ENCODE data around the gene DLEC1.

Gene DLEC1

GRCh38 chr3:38163841-38164642 is 125.0 kb downstream of the DLEC1 start:
- no peak for DNase-seq

DNA sequence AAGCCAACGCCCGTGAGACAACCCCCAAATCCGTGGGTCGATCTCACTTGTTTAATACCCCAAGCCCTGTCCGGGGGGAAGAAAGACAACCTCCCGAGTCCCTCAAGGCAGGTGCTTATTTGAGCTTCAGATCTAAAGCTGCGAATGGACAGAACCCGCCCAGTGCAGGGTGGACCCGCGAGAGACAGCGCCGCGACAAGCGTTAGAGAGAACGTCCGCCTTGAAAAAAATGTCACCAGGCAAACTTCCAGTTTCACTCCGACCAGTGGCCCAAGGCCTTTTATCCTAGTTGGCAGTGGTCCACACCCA is 125.6 kb downstream of the DLEC1 start:
- no peak for DNase-seq

DNA sequence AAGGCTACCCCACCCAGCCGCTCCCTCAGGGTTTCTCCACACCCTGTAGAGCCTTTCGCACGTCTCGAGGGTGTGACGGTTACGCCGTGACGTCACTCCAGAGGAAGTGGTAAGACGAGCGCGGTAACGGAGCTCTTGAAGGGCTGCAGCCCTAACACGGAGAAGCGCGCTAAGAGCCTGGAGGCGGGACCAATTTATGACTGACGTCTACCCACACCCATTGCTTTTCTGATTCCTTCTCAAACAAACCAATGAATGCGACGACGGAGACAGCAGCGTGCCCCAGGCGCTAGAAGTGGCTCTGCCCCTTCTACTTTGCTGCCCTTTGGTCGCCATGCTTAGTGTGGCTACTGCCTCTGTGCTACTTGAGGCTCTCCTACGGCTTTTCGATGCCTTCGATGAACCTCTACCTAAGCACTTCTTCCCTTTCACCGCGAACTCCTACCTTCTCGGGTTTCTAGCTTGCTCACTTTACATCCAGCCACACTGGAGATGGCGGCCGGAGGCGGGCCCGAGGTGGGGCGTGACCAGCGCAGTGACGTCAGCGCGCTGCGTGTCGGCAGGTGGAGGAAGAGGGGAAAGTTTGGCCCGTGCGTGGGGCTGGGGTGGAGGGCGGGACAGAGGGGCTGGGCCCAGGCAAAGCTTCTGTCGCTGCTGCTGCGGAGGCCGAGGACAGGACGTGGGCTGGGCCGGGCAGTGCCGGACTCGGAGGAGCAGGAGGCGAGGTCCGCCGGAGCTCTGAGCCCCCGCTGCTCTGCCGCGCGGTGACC is 126.1 kb downstream of the DLEC1 start, which contains the start of gene OXSR1:
Gene OXSR1 (plus strand): TSS at position 586 of the 770 bp plus-strand sequence. CDS start 340 bp downstream, outside the sequence.
- DNase-seq: peak; percentile 99

DNA sequence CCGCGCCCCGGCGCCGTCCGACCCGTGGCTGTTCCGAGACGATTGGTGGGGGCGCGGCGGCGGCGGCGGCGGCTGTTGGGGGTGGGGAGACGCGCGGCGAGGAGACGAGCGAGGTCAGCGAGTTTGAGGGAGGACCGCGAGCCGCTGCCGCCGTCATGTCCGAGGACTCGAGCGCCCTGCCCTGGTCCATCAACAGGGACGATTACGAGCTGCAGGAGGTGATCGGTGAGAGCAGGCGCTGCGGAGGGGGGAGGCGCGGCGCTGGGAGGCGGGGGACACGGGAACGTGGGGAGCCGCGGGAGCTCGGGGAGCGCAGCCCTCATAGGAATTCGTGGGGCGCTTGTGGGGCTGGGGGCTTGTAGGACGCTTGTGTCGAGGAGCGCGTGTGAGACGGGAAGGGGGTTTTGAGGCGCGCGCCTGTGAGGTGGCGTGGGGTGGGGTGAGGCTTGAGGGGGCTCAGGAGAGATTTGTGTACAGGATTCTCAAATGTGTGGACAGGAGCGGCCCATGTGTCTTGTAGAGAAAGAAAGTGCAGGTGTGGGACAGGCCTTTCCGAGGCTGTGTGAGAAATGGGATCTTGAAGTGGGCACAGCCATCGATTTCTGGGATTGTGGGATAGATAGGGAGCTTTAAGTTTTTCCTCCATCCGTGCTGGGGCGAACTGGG is 126.8 kb downstream of the DLEC1 start:
- DNase-seq: peak; percentile 14

- DNase-seq: no peak
Observed at GRCh38 chr3:38167591-38167990, 128.6 kb downstream of the DLEC1 start.

DNA sequence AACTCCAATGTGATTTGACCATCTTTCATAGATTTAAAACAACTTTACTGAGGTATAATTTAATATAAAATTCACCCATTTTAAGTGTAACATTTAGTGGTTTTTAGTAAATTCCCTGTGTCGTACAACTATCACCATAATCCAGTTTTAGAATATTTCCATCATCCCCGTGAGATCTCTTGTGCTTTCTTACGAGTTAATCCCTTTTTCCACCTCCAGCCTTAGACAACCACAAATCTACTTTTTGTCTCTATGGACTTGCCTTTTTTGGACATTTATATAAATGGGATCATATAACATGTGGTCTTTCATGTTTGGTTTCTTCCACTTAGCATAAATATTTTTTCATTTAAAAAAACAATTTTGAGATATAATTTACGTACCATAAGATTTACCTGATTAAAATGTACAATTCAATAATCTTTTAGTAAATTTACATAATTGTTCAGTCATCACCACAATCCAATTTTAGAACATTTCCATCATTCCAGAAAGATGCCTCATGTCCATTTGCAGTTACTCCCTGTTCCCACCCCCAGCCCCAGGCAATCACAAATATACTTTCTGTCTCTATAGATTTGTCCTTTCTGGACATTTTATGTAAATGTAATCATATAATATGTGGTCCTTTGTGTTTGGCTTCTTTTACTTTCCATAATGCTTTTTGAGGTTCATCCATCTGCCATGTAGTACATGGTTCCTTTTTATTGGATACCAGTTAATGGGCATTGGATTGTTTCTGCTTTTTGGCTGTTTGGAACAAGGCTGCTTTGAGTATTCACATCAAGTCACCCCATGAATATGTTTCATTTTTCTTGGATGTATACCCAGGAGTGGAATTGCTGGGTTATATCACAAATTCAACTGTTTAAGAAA is 129.4 kb downstream of the DLEC1 start:
- no peak for DNase-seq

DNA sequence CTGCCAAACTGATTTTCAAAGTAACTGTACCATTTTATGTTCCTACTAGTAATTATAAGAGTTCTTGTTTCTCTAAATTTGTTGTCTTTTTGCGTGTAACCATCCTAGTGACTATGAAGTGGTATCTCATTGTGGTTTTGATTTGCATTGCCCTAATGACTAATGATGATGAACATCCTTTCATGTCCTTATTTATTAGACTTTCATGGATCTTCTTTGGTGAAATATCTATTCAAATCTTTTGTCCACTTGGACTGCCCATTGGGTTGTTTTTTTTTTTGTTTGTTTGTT is 130.0 kb downstream of the DLEC1 start:
- DNase-seq: peak; percentile 26

DNA sequence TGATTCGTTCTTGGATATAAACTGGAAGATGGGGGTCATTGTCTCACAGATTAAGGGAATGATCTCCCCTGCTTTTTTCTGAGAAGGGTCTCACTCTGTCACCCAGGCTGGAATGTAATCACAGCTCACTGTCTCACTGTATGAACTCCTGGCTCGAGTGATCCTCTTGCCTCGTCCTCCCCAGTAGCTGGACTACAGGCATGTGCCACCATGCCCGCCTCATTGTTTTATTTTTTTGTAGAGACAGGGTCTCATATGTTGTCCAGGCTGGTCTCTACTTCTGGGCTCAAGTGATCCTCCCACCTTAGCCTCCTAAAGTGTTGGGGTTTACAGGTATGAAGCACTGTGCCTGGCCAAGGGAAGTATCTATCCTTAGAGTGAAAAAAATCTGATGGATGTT is 131.7 kb downstream of the DLEC1 start:
- no peak for DNase-seq

- no peak for DNase-seq
Observed at GRCh38 chr3:38171622-38172021, 132.6 kb downstream of the DLEC1 start.

All from CD4-positive, alpha-beta T cell treated with Interleukin-4 for 4 hours (primary cell).